Measurements from ENCODE around the gene SPINK8.
A peak's percentile ranks its signal among the peaks of the same experiment; 100 is the strongest.

SPINK8 gene

GRCh38 chr3:48301020-48301799 lies 32.3 kb downstream of the SPINK8 start, which contains the start of gene NME6 (continued):
- TF ChIP-seq, protein P1, sequence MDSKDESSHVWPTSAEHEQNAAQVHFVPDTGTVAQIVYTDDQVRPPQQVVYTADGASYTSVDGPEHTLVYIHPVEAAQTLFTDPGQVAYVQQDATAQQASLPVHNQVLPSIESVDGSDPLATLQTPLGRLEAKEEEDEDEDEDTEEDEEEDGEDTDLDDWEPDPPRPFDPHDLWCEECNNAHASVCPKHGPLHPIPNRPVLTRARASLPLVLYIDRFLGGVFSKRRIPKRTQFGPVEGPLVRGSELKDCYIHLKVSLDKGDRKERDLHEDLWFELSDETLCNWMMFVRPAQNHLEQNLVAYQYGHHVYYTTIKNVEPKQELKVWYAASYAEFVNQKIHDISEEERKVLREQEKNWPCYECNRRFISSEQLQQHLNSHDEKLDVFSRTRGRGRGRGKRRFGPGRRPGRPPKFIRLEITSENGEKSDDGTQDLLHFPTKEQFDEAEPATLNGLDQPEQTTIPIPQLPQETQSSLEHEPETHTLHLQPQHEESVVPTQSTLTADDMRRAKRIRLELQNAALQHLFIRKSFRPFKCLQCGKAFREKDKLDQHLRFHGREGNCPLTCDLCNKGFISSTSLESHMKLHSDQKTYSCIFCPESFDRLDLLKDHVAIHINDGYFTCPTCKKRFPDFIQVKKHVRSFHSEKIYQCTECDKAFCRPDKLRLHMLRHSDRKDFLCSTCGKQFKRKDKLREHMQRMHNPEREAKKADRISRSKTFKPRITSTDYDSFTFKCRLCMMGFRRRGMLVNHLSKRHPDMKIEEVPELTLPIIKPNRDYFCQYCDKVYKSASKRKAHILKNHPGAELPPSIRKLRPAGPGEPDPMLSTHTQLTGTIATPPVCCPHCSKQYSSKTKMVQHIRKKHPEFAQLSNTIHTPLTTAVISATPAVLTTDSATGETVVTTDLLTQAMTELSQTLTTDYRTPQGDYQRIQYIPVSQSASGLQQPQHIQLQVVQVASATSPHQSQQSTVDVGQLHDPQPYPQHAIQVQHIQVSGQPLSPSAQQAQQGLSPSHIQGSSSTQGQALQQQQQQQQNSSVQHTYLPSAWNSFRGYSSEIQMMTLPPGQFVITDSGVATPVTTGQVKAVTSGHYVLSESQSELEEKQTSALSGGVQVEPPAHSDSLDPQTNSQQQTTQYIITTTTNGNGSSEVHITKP (tag by site-specific recombination; IDR thresholded peaks at IDR 0.05), result 0 out of 2 replicates have a peak, but pooled peaks have one; percentile 19
- TF ChIP-seq ZNF843 (tag by site-specific recombination; IDR thresholded peaks at IDR 0.05), result peak; percentile 22; the same call in 1 of the 2 replicates
- TF ChIP-seq KLF9 (tag by site-specific recombination; IDR thresholded peaks at IDR 0.05; ENCODE audit: low read depth), result peak; percentile 94
- TF ChIP-seq, protein P2, sequence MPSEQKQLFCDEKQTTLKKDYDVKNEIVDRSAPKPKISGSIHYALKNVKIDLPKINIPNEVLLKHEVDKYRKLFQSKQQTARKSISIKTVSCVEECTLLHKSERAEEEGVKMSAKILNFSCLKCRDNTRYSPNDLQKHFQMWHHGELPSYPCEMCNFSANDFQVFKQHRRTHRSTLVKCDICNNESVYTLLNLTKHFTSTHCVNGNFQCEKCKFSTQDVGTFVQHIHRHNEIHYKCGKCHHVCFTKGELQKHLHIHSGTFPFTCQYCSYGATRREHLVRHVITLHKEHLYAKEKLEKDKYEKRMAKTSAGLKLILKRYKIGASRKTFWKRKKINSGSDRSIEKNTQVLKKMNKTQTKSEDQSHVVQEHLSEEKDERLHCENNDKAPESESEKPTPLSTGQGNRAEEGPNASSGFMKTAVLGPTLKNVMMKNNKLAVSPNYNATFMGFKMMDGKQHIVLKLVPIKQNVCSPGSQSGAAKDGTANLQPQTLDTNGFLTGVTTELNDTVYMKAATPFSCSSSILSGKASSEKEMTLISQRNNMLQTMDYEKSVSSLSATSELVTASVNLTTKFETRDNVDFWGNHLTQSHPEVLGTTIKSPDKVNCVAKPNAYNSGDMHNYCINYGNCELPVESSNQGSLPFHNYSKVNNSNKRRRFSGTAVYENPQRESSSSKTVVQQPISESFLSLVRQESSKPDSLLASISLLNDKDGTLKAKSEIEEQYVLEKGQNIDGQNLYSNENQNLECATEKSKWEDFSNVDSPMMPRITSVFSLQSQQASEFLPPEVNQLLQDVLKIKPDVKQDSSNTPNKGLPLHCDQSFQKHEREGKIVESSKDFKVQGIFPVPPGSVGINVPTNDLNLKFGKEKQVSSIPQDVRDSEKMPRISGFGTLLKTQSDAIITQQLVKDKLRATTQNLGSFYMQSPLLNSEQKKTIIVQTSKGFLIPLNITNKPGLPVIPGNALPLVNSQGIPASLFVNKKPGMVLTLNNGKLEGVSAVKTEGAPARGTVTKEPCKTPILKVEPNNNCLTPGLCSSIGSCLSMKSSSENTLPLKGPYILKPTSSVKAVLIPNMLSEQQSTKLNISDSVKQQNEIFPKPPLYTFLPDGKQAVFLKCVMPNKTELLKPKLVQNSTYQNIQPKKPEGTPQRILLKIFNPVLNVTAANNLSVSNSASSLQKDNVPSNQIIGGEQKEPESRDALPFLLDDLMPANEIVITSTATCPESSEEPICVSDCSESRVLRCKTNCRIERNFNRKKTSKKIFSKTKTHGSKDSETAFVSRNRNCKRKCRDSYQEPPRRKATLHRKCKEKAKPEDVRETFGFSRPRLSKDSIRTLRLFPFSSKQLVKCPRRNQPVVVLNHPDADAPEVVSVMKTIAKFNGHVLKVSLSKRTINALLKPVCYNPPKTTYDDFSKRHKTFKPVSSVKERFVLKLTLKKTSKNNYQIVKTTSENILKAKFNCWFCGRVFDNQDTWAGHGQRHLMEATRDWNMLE (tag by site-specific recombination; conservative IDR thresholded peaks at IDR 0.05; ENCODE audit: low read depth), result peak; percentile 59
- TF ChIP-seq ZNF692 (tag by site-specific recombination; IDR thresholded peaks at IDR 0.05), result peak; percentile 65; the same call in 1 of the 2 replicates
- TF ChIP-seq, protein P3, sequence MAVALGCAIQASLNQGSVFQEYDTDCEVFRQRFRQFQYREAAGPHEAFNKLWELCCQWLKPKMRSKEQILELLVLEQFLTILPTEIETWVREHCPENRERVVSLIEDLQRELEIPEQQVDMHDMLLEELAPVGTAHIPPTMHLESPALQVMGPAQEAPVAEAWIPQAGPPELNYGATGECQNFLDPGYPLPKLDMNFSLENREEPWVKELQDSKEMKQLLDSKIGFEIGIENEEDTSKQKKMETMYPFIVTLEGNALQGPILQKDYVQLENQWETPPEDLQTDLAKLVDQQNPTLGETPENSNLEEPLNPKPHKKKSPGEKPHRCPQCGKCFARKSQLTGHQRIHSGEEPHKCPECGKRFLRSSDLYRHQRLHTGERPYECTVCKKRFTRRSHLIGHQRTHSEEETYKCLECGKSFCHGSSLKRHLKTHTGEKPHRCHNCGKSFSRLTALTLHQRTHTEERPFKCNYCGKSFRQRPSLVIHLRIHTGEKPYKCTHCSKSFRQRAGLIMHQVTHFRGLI (tag by site-specific recombination; IDR thresholded peaks at IDR 0.05), result no peak
- TF ChIP-seq ZNF747 (tag by site-specific recombination; IDR thresholded peaks at IDR 0.05), result no peak

GRCh38 chr3:48299746-48300712 lies 33.4 kb downstream of the SPINK8 start:
- POLR2A ChIA-PET, result interaction anchor here (0.7 kb wide), 1 partner anchor 59 kb away, joined by 3 read pairs; the partner anchor contains the start of gene ZNF589
- CTCF ChIA-PET, result interaction anchor here (1.1 to 1.8 kb wide), 2 partner anchors 134 to 136 kb away, joined by 3 to 9 read pairs; no protein-coding TSS in a partner anchor
- TF ChIP-seq REPIN1 (tag by site-specific recombination; IDR thresholded peaks at IDR 0.05; ENCODE audit: low read depth) (no peak), ZNF324 (tag by site-specific recombination; IDR thresholded peaks at IDR 0.05) (no peak), ZNF521 (tag by site-specific recombination; IDR thresholded peaks at IDR 0.05) (no peak), SCRT2 (tag by site-specific recombination; IDR thresholded peaks at IDR 0.05) (peak; percentile 88), SCRT1 (tag by site-specific recombination; IDR thresholded peaks at IDR 0.05; ENCODE audit: borderline replicate concordance) (peak; percentile 70)
- TF ChIP-seq, protein P1 (tag by site-specific recombination; IDR thresholded peaks at IDR 0.05), result no peak
- TF ChIP-seq, protein P4, sequence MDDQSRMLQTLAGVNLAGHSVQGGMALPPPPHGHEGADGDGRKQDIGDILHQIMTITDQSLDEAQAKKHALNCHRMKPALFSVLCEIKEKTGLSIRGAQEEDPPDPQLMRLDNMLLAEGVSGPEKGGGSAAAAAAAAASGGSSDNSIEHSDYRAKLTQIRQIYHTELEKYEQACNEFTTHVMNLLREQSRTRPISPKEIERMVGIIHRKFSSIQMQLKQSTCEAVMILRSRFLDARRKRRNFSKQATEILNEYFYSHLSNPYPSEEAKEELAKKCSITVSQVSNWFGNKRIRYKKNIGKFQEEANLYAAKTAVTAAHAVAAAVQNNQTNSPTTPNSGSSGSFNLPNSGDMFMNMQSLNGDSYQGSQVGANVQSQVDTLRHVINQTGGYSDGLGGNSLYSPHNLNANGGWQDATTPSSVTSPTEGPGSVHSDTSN (CRISPR knock-in tag; IDR thresholded peaks at IDR 0.05), result no peak

More at GRCh38 chr3:48299746-48300712, 33.4 kb downstream of the SPINK8 start:
- Histone ChIP-seq H3K9me3 (ENCODE audit: control insufficient read depth, insufficient read depth, low read depth, low read length) (no peaks in the 10 kb centered on the region), H3K4me3 (ENCODE audit: low read depth, low read length) (peak overlapping the region; percentile 97), H3K27ac (ENCODE audit: extremely low read depth, low read depth, low read length) (no peak overlapping the region), H3K4me1 (ENCODE audit: control insufficient read depth, insufficient read depth, low read length) (no peaks in the 10 kb centered on the region), H3K36me3 (ENCODE audit: control insufficient read depth in 2 of 2, insufficient read depth in 1 of 2, low read length in 2 of 2) (peaks cover 0 to 35% of the 10 kb centered on the region in 2 experiments; a peak in 2 of 3 replicates)

All from HEK293 (cell line).